Measurements from ENCODE around the gene CTRB1. TPM values are rescaled to one million over a fixed set of nuclear protein-coding genes. Genes with fewer than 3 reads are reported as not detected.
A peak's percentile ranks its signal among the peaks of the same experiment; 100 is the strongest.
"Not testable (repeated sequence)": the region's sequence is repeated elsewhere in the genome, so short reads cannot be mapped to it uniquely, and the experiment has no call there.

Gene CTRB1
- total RNA-seq, 1 donor from 2014 or later, result 15.0 TPM

DNA sequence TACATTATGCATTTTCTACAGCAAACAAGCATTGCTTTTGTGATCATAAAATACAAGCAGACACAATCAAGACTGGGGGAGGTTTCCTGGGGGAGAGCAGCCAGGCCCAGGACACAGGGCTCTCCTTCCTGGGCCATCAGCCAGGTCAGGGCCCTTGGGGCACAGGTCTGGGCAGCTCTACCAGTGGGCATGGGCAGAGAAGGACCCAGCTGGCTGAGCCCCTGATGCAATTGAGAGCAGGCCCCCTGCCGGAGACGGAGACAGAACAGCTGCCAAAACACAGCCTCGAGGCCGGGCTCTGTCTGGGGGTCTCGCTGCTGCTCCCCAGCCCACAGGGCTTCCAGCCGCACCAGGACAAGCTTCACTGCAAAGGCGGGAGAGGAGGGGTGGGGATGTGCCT is 21.8 kb downstream of the CTRB1 start:
- DNase-seq (ENCODE audit: low spot score), result not testable (repeated sequence)

DNA sequence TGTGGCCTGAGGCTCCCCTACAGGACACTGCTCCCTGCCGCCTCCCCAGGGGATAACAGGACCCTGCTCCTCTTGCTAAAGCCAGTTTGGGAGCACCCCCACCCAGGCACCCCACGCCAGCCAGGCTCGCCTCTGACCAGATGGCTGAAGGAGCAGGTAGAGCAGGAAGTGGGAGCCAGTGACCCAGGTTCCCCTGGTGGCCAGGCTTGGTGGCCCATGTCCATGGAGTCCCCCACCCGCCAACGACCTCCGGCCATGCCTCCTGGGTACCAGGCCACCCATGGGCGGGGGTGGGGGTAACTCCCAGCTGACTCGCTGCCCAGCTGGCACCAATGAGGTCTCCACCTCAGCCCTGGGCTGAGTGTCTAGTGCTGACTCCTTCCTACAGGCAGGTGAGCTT is 22.6 kb downstream of the CTRB1 start:
- no peak for DNase-seq (ENCODE audit: low spot score)

DNA sequence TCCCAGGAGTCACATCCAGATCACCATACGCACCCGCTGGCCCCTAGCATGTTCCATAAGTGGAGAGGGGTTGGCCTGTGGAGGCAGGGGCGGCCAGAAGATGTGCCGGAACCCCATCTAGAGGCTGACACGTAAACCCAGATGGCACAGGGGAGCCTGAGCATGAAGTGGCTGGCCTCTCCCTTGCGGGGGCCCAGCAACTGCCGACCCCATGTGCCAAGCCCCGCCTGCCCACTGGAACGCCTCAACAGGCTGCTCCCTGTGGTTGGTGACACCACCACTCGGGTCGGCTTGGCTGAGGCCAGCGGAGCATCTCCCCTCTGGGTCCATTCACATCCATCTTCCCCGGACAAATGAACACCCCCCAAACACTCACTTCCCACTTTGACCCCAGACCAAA is 23.2 kb downstream of the CTRB1 start:
- no peak for DNase-seq (ENCODE audit: low spot score)

DNA sequence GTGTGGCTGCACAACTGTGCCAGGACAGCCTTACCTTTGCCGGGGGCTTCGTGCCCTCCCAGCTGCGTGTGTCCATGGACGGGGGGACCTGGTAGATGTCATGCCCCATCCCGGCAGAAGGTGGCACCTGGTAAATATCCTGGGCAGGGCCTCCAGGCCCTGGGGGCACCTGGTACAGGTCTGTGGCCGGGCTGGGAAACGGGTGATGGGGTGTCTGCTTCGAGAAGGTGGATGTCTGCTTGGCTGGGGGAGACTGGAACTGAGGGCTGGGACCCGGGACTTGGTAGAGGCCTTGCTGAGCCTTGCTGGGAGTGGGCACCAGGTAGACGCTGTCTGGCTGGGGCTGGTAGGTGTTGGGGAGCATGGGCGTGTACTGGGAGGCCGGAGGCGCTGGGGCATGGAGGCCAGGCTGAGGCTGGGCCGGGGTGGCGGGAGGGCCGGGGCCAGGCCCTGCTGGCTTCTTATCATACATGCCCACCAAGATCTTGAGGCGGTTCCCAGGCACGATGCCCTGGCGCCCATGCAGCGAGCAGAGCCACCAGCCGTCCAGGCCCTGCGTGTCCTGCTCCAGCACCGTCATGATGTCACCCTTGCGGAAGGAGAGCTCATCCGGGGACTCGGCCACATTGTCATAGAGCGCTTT is 23.8 kb downstream of the CTRB1 start:
- not testable (repeated sequence) for DNase-seq (ENCODE audit: low spot score)

DNA sequence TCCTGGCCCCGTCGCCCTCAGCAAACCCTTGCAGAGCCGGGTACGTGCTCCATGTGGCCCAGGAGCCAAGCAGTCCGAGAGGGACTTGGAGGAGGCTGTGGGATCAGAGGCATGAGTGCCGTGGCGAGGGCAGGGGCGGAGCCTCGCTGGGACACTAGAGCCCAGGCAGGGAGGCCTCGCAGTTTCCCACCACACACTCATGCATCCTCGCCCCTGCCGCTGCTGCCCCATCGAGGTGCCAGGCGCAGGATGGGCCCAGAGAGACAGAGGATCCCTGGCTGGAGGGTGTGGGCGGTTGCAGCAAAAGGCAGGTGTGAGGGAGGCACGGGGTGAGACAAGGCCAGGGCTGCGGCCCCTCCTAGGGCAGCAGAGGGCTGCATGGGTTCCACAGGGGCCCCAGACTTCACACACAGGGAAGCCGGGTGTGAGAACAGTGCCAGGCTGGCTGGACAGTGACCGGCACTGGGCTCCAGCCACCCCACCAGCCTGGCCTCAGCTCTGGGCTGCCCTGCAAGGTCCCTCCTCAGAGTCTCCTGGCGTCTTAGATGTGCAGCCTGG is 25.0 kb downstream of the CTRB1 start:
- DNase-seq (ENCODE audit: low spot score), result no peak

DNA sequence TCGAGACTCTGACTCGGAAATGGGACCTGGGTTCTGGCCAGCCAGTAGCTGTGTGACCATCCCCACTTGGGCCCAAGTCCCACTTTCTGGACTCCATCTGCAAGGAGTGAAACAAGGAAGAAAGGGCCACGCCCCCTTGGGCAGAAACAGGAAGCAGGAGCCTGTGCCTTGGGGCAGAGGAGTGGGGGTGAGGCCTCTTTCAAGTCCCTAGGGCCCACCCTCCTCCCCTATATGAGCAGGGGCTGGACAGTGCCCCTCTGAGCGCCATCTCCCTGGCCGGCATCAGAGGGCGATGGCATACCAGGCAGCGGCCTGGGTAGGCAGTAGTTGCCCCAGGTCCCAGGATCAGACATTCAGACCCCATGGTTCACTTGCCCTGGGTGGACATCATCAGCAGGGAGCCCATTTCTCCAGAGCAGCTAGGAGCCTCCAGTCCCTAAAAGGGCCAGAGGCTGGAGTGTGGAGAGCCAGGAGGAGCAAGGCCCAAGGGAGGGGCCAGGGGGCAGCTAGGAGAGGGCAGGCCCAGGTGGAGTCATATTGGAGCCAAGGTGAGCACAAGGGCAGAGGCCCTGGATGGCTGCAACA is 25.5 kb downstream of the CTRB1 start:
- DNase-seq (ENCODE audit: low spot score), result peak; percentile 64

DNA sequence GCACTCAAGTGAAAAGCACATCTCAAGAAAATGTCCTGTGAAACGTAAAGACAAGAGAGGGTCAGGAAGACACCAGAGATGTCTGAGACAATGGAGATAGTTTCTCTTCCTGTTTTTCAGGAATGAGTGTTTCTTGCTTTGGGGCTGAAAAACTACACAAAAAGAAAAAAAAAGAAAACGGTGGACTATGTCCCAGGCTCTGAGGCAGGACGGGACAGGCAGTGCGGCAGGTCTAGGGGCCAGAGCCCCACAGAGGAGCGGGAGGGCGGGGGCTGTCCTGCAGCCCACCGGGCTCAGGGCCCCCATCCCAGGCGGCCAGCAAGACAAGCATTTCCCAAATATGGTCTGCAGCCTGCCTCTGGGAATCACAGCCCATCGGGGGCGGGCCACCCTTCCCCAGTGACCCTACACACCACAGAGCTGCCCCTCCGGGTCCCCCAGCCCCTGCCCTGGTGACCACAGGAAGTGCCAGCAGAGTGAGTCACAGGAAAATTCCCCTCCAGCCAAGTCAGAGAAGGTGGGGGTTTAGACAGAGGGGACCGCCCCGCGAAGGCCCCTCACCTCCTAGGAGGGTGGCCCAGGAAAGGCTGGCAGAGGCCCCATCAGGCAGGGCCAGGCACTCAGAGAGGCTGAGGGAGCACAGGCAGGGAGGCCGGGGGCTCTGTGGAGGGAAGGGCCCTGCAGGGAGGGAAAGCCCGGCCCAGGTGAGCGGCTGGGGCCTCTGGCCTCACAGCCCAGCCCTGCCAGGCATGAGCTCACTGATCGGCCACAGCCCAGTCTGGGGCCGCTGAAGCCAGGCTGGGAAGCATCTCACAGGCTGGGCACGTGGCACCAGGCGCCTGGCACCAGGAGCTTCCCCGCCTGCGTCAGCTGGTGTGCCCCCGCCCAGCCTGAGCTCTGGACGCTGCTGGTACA is 26.3 kb downstream of the CTRB1 start:
- peak; percentile 93 for DNase-seq (ENCODE audit: low spot score)

DNA sequence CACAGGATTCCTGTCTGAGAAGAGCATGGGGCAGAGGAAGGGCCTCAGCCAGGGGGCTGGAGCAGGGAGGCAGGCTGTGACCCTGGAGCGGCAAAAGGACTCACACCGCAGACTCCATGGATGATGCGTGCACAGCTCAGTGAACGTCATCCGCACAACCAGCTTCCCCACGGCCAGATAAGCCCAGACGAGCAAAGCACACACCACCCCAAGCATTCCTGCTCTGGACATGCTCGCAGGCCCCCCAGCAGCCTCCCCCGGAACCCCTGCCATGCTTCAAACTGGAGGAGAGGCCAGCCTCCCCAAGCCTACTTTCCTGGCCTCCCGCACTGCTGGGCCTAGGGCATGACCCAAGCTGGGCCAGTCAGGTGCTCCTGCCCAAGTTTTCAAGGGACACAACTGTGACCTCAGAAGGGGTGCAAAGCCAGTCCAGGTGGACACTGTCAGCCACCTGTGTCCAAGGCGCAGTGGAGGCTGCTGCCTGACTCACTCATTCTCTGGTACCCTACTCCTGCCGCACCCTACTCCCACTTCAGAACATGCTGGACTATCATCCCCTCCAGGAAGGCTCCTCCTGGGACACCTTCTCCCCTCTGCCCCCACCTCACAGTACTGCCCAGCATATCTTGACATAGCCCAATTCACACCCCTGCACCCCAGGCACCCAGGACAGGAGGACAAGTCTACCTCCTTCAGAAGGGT is 27.9 kb downstream of the CTRB1 start:
- DNase-seq (ENCODE audit: low spot score), result no peak

DNA sequence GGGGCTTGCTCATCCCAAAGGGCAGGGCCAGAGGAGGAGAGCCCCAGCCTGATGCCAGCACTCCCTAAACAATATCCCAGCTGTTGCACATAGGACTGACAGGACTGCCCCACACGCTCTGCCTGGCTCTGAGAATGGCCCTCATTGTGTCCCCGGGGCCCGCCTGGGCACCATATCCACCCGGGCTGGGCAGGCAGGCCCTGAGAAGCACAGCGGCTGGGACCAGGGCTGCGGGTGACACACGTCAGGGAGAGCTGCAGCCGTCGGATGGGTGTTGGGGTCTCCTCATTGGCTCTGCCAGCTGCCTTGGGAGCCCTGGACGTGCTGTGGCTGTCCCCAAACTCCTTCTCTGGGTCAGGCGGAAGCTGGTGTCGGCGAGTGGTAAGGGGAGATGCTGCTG is 28.5 kb downstream of the CTRB1 start:
- DNase-seq (ENCODE audit: low spot score), result no peak

DNA sequence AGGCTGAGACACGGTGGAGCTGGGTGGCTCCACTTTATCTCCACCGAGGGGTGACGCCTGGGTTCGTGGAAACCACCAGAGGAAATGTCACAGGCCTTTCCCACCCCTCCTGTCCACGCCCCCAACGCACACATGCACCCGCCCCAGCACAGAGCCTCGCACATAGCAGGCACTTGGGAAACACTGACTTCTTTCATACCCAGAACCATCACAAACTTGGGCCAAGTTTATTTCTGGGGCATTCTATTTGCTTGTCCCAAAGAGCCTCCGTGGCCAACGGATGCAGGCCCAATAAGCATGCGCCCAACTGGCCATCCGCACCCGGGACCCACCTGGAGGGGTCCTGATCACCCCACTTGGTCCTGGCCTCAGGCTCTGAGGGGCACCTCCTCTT is 29.4 kb downstream of the CTRB1 start:
- no peak for DNase-seq (ENCODE audit: low spot score)

DNA sequence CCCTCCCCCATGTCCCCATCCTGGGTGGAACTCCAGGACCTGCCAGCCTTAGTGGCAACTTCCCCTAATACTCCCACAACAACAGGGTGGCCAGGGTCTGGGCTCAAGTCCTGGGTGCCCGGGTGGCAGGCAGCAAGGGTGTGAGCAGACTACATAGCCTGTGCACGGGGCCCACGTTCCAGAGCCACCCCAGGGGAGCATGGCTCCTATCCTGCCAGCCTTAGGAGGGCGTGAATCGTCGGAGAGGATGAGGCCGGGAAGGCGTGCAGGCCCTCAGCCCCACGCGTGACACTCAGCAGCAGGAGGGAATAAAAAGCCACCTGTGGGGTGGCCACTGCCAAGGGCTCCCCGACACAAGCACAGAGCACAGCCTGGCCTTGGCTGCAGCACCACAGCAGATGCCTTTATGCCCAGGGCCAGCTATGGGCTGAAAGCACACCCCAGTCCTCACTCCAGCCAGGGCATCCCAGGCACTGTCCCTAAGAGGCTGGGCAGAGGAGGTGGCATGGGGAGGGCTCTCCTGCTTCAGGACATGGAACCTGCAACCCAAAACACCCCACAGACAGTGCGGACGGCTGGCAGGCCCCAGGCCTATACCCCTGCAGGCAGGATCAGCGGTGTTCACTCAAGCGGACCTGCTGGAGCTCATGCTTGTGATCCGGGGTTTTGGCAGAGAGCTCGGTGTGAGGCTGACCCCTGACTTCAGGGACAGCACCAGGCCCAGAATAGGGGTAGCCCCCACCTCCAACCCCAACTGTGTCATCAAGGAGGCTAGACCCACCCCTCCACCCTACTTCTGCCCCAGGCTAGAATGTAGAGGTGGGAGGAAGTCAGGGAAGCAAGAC is 30.0 kb downstream of the CTRB1 start:
- no peak for DNase-seq (ENCODE audit: low spot score)

DNA sequence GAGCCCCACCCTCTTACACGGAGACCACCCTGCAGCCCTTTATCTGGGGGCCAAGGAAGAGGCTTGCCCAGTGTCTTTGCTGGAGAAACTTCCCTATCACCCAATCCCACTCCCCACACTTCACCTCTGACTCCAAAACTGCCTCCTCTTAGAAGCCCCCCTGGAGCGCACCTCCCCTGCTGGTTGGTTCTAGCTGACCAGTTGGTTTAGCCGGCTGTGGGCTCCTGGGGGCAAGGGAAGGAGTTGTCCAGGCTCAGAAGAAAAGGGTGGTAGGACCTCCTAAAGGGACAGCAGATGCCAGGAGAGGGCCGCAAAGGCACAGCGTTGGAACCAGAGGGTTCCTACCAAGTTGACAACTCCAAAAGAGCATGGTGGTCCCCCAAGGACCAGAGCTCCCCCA is 30.7 kb downstream of the CTRB1 start:
- no peak for DNase-seq (ENCODE audit: low spot score)

DNA sequence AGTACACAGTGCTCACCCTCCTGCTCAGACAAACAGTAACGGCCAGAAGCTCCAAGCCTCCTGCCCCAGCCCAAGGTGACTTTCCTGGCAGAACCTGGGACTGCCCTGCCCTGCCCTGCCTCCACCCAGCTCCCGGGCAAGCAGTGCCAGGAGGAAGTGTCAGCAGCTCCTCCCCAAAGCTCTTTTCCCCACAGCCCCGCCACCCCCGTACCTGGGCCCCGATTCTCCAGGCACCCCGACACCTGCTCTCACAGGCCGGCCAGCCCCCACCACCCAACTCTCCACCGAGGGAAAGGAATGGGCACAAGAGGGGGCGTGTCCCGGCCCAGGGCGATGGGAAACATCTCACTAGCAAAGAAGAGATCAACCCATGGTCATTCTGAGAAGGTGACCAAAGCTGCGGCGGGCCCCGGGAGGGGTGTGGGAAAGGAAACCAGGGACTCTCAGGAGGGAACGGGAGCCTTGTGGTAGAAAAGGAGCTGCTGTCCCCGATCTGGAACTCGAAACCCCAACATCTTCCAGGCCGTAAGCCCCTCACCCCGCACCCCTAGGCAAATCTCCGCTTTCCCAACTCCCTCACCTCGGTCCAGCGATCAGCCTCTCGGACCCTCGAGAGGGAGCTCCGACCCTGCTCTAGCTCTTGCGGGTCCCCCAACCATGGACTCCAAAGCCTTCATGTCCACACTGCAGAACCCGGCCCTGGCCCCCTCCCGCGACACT is 31.5 kb downstream of the CTRB1 start:
- DNase-seq (ENCODE audit: low spot score), result peak; percentile 68

DNA sequence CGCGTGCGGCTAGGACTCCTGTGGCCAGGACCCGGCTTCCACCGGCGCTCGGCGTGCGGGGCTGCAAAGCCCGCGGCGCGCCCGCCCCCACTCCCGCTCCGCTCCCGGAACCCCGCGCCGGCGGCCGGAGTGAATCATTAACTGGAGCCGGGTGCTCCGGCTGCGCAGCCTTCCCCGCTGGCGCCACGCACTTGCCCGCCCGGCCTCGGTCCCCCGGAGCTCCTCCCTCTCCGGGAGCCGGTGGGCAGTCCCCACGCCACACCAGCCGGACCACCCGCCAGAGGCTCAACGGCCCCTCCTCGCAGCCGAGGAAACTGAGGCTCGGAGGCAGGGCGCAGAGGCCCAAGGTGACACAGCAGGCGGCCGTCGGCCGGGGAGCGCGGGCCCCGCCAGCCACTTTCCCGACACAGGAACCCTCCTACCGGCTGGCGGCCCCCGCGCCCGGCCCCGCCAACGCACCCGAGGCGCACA is 32.1 kb downstream of the CTRB1 start:
- DNase-seq (ENCODE audit: low spot score), result no peak

DNA sequence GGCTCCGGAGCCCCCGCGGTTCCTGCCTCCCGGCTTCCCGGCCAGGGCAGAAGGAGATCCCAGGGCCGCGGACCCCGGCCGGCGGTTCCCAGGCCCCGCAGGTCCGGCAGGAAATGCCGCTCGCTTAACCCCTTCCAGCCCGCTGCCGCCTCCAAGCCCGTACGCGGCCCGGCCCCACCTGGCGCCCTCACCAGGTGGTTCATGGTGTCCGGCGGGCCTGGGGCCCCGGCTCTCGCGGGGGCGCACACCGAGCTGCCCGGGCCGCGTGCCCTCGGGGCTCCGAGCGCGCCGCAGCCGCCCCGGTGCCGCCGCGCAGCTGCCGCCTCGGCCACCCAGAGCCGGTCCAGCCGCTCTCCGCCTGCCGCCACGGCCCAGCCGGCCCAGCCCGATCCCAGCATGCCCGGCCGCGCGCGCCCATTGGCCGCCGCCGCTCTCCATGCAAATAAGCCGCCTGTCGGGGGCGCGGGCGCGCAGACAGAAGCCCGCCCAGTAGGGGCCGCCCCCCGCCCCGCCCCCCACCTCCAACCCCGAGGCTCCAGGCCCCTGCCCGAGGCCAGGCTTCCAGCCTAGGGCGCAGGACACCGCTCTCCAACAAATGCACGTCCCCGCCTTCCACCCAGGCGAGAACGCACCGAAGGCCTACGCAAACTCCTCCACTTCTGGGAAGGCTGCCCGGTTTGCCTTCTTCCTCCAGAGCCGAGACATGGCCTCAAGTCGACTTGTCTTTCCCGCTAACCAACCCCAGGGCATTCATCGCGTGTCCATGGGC is 32.7 kb downstream of the CTRB1 start, which contains the start of gene BCAR1:
BCAR1 (minus strand) TSS at position 345 of the 769 bp plus-strand sequence; CDS start at position 203, 142 bp downstream.
- peak; percentile 90 for DNase-seq (ENCODE audit: low spot score)

DNA sequence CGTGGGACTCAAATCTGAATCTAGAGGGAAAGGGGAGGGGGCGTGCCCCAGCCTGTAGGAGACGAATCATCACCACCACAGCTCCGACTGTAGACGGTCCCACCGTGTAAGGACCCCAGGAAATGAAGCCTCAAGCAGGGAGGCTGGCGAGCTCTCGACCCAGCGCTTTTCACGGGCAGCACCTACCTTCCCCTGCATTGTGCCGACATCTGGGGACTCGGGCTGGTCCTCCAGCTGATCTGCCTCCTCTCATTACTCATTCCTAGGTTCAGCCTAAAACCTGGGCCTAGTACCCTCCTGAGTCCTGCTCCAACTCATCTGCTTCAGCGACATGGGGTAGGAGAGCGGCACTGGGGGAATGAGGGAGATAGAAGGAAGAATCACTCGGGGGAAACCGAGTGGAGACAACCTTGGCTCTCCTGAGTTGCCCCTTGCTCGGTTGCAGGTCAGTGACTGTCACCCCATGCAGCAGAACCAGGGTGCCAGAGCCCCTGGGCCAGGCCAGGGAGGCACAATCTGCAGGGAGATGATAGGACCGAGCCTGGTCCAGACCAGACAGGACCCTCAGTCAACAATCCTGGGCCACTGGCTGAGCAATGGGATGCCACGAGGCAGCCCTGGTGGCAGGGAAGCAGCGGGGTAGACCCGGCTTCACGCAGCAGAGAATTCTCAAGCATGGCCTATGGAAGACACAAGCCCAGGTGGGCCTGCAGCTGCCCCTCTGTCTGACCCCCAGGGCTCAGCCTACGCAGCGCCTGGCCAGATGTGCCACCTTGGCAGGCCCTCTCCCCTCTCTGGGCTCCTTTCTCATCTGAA is 33.5 kb downstream of the CTRB1 start:
- DNase-seq (ENCODE audit: low spot score), result no peak

DNA sequence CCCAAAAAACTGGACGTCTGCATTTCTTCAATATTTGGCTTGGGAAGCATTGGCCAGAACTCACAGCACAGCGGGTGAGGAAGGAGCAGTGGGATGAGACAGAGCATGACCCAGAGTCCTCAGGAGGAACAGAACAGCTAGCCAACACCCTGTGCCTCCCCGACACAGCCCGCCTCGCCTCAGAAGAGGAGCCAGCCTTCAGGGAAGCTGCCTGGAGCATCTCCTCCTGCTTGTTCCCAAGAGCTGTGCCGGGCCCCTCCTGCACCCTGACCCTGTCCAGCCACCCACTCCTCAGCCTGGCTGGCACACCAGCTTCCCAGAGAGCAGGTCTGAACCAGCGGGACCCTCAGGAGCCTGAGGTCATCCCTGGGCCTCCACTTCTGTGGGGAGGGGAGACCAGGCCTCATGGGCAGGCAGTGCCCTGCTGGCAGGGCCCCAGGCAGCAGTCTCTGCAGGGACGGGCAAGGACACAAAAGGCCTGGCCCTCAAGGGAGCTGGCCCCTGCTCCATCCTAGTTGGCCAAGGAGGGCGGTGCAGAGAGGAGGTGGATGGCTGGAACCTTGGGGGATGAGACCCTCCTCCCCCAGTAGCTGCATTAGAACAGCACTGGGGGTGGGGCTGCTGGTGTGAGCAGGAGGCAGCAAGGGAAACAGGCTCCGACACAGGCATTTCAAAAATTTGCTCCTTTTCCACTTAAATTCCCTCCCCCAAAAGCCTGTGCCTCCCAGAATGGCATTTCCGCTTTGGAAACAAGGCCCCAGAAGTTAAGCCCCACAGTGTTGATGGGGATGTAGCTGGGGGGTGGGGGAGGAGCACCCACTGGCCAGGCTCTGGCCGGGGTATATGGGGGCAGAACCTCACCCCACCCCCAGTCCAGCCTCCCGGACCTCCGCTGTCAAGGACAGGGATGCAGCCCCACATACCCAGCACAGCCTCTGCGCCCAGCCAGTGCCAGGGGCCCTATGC is 34.4 kb downstream of the CTRB1 start:
- no peak for DNase-seq (ENCODE audit: low spot score)

All from mucosa of gallbladder (tissue), 1 donor.